RWPE1 (cell line): ENCODE data around the gene UVRAG.

Experiments
- CTCF ChIA-PET: fragments of 350-600 bp; sonication (Branson Sonifier 250); formaldehyde crosslinking; extraction: SDS; loops from one replicate; lab custom pipeline; 2021; lab: Yijun Ruan, JAX
- POLR2A ChIA-PET: fragments of 400-600 bp; formaldehyde crosslinking; extraction: SDS; loops from one replicate; lab custom pipeline; 2020; ENCODE audit warnings: antibody characterized with exemption; ENCODE audit not compliant: low non-redundant PET; lab: Yijun Ruan, JAX
- DNase-seq: peaks from one replicate; pipeline ENCODE4 v3.0.0; 2012; ENCODE audit warnings: low spot score
- H3K27ac ChIP-seq: fragments of 450-650 bp; 2 replicates; pipeline ENCODE4 v1.5.1; 2017
- CTCF ChIP-seq: fragments of 450-650 bp; conservative IDR thresholded peaks from 2 replicates; pipeline ENCODE4 v1.5.1; 2017; ENCODE audit warnings: low read depth, mild to moderate bottlenecking

Gene UVRAG

GRCh38 chr11:76190376-76190775 lies 375.4 kb downstream of the UVRAG start:
- ChIA-PET POLR2A (no interaction called here), CTCF (interaction anchor here (1.3 kb wide), 1 partner anchor 17 kb away, joined by 5 read pairs; no protein-coding TSS in a partner anchor)
- H3K27ac ChIP-seq = no peak overlapping the region
- no peak for TF ChIP-seq CTCF
- no peak for DNase-seq
